NOMO-1 treated with DMSO at 0.1 percent for 48 hours (cell line): ENCODE data around the gene ZNF366.

Source experiments
- DNase-seq: peaks from one replicate; lab custom pipeline; 2025; ENCODE audit not compliant: unreplicated experiment; lab: John Stamatoyannopoulos, UW

The ZNF366 gene, protein sequence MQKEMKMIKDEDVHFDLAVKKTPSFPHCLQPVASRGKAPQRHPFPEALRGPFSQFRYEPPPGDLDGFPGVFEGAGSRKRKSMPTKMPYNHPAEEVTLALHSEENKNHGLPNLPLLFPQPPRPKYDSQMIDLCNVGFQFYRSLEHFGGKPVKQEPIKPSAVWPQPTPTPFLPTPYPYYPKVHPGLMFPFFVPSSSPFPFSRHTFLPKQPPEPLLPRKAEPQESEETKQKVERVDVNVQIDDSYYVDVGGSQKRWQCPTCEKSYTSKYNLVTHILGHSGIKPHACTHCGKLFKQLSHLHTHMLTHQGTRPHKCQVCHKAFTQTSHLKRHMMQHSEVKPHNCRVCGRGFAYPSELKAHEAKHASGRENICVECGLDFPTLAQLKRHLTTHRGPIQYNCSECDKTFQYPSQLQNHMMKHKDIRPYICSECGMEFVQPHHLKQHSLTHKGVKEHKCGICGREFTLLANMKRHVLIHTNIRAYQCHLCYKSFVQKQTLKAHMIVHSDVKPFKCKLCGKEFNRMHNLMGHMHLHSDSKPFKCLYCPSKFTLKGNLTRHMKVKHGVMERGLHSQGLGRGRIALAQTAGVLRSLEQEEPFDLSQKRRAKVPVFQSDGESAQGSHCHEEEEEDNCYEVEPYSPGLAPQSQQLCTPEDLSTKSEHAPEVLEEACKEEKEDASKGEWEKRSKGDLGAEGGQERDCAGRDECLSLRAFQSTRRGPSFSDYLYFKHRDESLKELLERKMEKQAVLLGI

GRCh38 chr5:72507231-72507906, at the start of gene ZNF366:
Gene ZNF366, minus strand, starts transcription at chr5:72507410. Its CDS starts 45,914 bp downstream, at chr5:72461496.
- no peak for DNase-seq

GRCh38 chr5:72556351-72557166, 49.3 kb upstream of the ZNF366 start:
- peak; percentile 71 for DNase-seq

GRCh38 chr5:72555871-72556270, 48.7 kb upstream of the ZNF366 start:
- no peak for DNase-seq

DNA sequence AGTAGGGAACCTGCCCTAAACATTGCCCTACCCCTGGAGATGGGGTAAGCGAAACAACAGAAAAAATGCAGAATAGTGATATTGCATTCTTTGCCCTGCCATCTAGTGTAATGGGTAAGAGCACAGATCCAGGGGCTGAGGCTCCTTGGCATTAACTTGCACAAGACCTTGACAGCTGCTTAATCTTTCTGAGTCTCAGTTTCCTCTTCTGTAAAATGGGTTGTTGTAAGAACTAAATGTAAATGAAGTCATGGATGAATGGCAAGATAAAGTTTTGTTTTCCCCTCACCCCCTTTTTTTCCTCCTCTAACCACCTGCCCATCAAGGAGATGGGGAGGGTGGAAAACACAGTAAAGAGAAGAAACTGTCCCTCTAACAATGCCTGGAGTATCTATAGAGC, 47.7 kb upstream of the ZNF366 start:
- no peak for DNase-seq

DNA sequence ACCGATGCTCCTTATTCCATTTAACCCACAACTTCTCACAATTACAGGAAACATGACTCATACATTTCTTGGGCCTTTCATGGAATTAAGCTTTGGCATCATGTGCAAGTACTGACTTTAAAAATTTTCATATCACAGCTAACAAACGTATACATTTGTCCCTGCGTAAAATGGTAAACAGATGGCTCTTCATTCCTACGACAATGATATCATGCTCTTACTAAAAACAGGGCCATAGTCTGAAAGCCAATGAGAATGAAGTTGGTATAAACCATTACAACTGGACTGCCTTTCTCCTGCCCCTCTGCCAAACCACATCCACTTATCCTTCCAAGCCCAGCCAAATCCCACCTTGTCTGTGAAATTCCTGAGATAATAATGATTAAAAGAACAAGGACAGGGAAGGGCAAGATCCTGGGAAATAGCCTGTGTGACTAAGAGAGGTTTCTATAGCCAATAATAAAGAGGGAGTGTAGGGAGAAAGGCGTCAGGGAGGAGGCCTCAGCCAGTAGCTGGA, 44.9 kb upstream of the ZNF366 start:
- no peak for DNase-seq

DNA sequence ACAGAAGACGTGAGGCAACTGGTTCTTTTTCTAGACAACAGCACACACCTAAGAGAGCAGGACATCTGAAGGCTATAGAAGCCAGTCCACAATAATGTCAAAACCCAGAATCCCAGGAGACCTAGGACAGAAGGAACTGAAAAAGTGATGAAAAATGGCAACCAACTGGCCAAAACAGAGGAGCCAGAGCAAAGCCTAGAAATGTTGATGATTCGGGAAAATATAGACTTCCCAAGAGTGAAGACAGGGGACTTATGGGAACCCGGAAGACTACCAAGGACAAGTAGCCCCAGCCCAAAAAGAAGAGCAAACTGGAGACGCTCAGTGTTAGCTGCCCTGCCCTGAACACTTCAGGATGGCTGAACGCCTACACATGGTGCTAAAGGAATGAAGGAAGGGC, 43.4 kb upstream of the ZNF366 start:
- DNase-seq, result no peak

GRCh38 chr5:72543811-72544210, 36.6 kb upstream of the ZNF366 start:
- DNase-seq, result no peak

GRCh38 chr5:72543365-72543764, 36.2 kb upstream of the ZNF366 start:
- DNase-seq, result peak; percentile 80

- no peak for DNase-seq
Measured at GRCh38 chr5:72542695-72543094, 35.5 kb upstream of the ZNF366 start.

GRCh38 chr5:72541501-72542225, 34.5 kb upstream of the ZNF366 start:
- no peak for DNase-seq

- no peak for DNase-seq
Measured at GRCh38 chr5:72540759-72541438, 33.7 kb upstream of the ZNF366 start.

DNA sequence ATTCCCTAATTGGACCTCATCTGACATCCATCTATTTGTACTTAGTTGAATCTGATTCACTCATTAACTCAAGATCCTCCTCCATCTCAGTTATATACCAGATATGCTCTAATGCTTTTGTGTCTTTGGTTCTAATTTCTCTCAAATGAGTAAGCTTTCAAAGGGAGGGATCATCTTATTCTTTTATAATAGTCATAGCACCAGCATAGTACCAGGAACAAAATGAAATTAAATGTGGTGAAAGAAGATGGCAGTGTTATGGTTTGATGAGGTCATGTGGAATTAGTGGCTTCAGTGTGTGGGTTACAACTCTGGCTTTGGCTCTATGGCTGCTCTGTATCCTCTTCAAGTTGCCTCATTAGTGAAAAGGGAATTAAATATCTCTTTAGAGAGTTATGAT, 32.5 kb upstream of the ZNF366 start:
- no peak for DNase-seq

GRCh38 chr5:72539038-72539437, 31.8 kb upstream of the ZNF366 start:
- no peak for DNase-seq

DNA sequence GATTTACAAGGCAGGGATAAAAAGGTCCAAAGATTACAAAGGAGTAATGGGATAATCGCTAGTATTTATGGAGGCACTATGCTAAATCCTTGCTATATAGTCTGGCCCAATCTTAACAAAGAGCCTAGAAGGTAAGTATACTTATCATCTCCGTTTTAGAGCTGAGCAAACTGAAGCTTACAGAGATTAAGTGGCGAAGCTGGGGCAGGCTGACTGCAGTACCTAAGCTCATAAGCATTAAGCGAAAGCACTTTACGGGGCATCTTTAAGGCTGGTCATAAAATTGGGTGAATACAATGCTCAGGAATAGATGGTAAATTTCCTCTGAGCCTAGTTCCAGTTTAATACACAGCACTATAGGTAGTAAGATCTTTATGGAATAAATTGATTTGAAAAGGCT, 30.0 kb upstream of the ZNF366 start:
- DNase-seq, result no peak

- no peak for DNase-seq
Measured at GRCh38 chr5:72531496-72532190, 24.4 kb upstream of the ZNF366 start.

GRCh38 chr5:72530196-72530595, 23.0 kb upstream of the ZNF366 start:
- DNase-seq, result no peak

- DNase-seq, result no peak
Measured at GRCh38 chr5:72529383-72529782, 22.2 kb upstream of the ZNF366 start.

DNA sequence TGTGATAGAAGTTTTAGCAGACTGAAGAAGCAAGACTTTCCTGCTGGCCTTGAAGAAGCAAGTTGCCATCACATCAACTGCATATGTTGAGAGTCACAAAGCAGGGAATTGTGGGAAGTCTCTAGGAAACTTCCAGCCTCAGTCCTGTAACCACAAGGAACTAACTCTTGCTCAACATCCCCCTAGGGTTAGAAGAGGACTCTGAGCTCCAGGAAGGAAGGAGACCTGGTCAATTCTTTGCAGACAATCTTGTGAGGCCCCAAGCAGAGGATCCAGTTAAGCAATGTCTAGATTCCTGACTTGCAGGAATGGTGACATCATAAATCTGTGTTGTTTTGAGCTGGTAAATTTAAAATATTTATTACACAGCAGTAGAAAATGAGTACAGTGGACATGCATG, 18.6 kb upstream of the ZNF366 start:
- peak; percentile 40 for DNase-seq
